Endothelial cell of umbilical vein (primary cell): ENCODE measurements around the gene SPATA24.

Source experiments
- CTCF ChIP-seq, 2 donors: IDR thresholded peaks; 1 replicate in 1 of 2; 2 replicates in 1 of 2; pipeline ENCODE4 v1.5.1; 2011; ENCODE audit warnings: low read length in 2 of 2, mild to moderate bottlenecking in 2 of 2, moderate library complexity in 2 of 2, control low read depth in 1 of 2, inconsistent platforms in 1 of 2, low read depth in 1 of 2; ENCODE audit not compliant: insufficient read depth in 1 of 2; ENCODE audit errors: extremely low read depth in 1 of 2
- JUN ChIP-seq: IDR thresholded peaks from 2 replicates; pipeline ENCODE4 v1.6.1; 2011; ENCODE audit warnings: borderline replicate concordance, low read depth; ENCODE audit not compliant: insufficient read length, insufficient read depth
- MYC ChIP-seq: IDR thresholded peaks from one replicate; pipeline ENCODE4 v1.6.1; 2011; ENCODE audit warnings: mild to moderate bottlenecking, low read depth, low read length
- POLR2A ChIP-seq: IDR thresholded peaks from 2 replicates; pipeline ENCODE4 v1.6.1; 2012; ENCODE audit warnings: low read depth, mild to moderate bottlenecking, control low read depth, low read length
- POLR2AphosphoS5 ChIP-seq: IDR thresholded peaks from 2 replicates; pipeline ENCODE4 v1.6.1; 2012; ENCODE audit warnings: low read depth, mild to moderate bottlenecking, control low read depth, low read length, moderate library complexity; ENCODE audit not compliant: insufficient read depth

DNA sequence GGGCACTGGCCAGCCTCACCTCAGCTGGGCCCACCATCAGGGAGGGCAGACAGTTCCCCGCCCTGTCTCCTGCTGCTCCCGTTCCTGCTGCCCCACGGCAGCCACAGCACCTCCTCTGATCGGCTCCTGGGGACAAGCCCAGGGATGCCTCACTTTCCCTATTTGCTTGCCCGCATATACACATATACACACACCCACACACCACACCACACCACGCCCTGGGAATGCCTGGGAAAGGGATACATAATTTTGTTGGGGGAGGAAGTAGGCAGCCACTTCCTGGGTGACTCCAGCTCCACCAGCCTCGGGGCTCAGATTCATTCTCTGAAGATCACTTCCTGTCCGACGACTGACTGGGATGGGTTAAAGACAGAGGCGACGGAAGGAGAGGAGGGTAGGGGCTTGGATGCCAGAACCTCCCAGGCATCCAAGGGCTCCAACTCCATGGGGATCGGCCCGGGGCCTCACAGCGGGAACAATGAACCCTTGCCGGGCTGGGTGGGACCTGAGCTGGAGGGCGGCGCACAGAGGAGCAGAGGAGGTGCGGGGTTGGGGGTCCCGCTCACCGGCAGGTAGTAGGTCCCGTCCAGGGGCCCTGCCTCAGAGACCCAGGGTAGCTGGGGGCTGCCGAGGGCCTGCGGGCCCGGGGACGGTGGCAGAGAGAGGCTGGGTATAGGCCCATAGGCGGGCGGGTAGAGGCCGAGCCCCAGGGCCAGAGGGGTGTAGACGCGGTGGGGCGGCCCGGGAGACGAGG lies 12.1 kb downstream of the SPATA24 start:
- TF ChIP-seq JUN: no peak
- TF ChIP-seq POLR2AphosphoS5: no peak
- TF ChIP-seq CTCF (IDR thresholded peaks at IDR 0.05; ENCODE audit: extremely low read depth in 1 of 2, insufficient read depth in 1 of 2, low read depth in 1 of 2, low read length in 2 of 2): no peak
- TF ChIP-seq MYC: no peak
- TF ChIP-seq POLR2A: no peak
